GM12878 (cell line): Measurements from ENCODE around the gene NEMF. TPM values are rescaled to one million over a fixed set of nuclear protein-coding genes. Genes with fewer than 3 reads are reported as not detected.

Source experiments
- ASH2L ChIP-seq: fragments of 300-600, 200-600 bp; sonication (generic); IDR thresholded peaks from 2 replicates; pipeline ENCODE4 v1.6.1; 2017; ENCODE audit warnings: low read depth, mild to moderate bottlenecking, borderline replicate concordance
- BCL11A ChIP-seq: IDR thresholded peaks from 2 replicates; pipeline ENCODE4 v1.6.1; 2011; ENCODE audit warnings: low read depth, low read length
- CHD2 ChIP-seq: IDR thresholded peaks from 2 replicates; pipeline ENCODE4 v1.6.1; 2011; ENCODE audit warnings: low read depth, low read length, improper control_type of control experiment, borderline replicate concordance
- CREM ChIP-seq: IDR thresholded peaks from 2 replicates; pipeline ENCODE4 v1.6.1; 2014; ENCODE audit warnings: antibody characterized with exemption, low read depth
- E2F4 ChIP-seq: IDR thresholded peaks from 2 replicates; pipeline ENCODE4 v1.6.1; 2012; ENCODE audit warnings: low read depth, low read length, improper control_type of control experiment
- GABPA ChIP-seq: IDR thresholded peaks from 2 replicates; pipeline ENCODE4 v1.6.1; 2014; ENCODE audit warnings: antibody characterized with exemption, low read depth, mild to moderate bottlenecking, inconsistent platforms
- JUND ChIP-seq: IDR thresholded peaks from 2 replicates; pipeline ENCODE4 v1.6.1; 2012; ENCODE audit warnings: low read depth, mild to moderate bottlenecking, low read length, improper control_type of control experiment, moderate library complexity
- KLF5 ChIP-seq: fragments of 450-650 bp; IDR thresholded peaks from 2 replicates; pipeline ENCODE4 v1.6.1; 2014; ENCODE audit warnings: mild to moderate bottlenecking; ENCODE audit not compliant: partially characterized antibody
- NFYB ChIP-seq: IDR thresholded peaks from 2 replicates; pipeline ENCODE4 v1.6.1; 2011; ENCODE audit warnings: low read depth, mild to moderate bottlenecking, low read length, improper control_type of control experiment, moderate library complexity; ENCODE audit not compliant: insufficient read depth
- PAX5 ChIP-seq: IDR thresholded peaks from 2 replicates; pipeline ENCODE4 v1.6.1; 2011; ENCODE audit warnings: low read depth, low read length, borderline replicate concordance
- POLR2AphosphoS2 ChIP-seq: IDR thresholded peaks from 2 replicates; pipeline ENCODE4 v1.6.1; 2011; ENCODE audit warnings: low read depth, mild to moderate bottlenecking, low read length, improper control_type of control experiment, moderate library complexity
- SIN3A ChIP-seq: IDR thresholded peaks from 2 replicates; pipeline ENCODE4 v1.6.1; 2012; ENCODE audit warnings: low read depth, low read length, improper control_type of control experiment
- SMAD1 ChIP-seq: fragments of 450-650 bp; IDR thresholded peaks from 2 replicates; pipeline ENCODE4 v1.6.1; 2018; ENCODE audit warnings: mild to moderate bottlenecking, low read depth; ENCODE audit not compliant: partially characterized antibody
- SMC3 ChIP-seq: IDR thresholded peaks from 2 replicates; pipeline ENCODE4 v1.6.1; 2011; ENCODE audit warnings: low read length, improper control_type of control experiment, borderline replicate concordance
- ZNF207 ChIP-seq: fragments of 450-650 bp; IDR thresholded peaks from 2 replicates; pipeline ENCODE4 v1.6.1; 2014; ENCODE audit warnings: antibody characterized with exemption, mild to moderate bottlenecking, borderline replicate concordance
- polyA plus RNA-seq, 11 experiments: library from polyadenylated mRNA; depleted of rRNA in 4 of 11; unstranded in 6 of 11; stranded (reverse) in 5 of 11; fragments of >200 nt; fragmentation: Nextera tagmentation in 4 of 11; fragmentation: Illumina TruSeq in 1 of 11; extraction: Ambion mirVana in 4 of 11; extraction: Trizol in 1 of 11; gene quantifications; 1 replicate in 1 of 11; 2 replicates in 10 of 11; pipeline versions ENCODE4 v1.2.1 to v1.2.3, GENCODE V29; 2011 to 2016; ENCODE audit warnings: inconsistent platforms in 2 of 11, missing spikeins in 2 of 11, low read depth in 1 of 11
- total RNA-seq, 4 experiments: library from RNA; depleted of rRNA in 3 of 4; stranded (reverse); fragments of >200 nt in 3 of 4; fragmentation: Illumina TruSeq in 1 of 4; extraction: Trizol in 1 of 4; gene quantifications; 2 replicates each; pipeline versions ENCODE4 v1.2.1 to v1.2.3, GENCODE V29; 2013 to 2021
- TF ChIP-seq, protein P1 (sequence below): IDR thresholded peaks from 2 replicates; pipeline ENCODE4 v1.6.1; 2012; ENCODE audit warnings: improper control_type of control experiment, low read depth, low read length; ENCODE audit not compliant: insufficient replicate concordance
- TF ChIP-seq, protein P2 (sequence below): IDR thresholded peaks from 2 replicates; pipeline ENCODE4 v1.6.1; 2011; ENCODE audit warnings: low read depth, mild to moderate bottlenecking, low read length, moderate library complexity, borderline replicate concordance; ENCODE audit errors: extremely low read depth
- TF ChIP-seq, protein P3 (sequence below): fragments of 450-650 bp; conservative IDR thresholded peaks from 2 replicates; pipeline ENCODE4 v1.6.1; 2017; ENCODE audit warnings: mild to moderate bottlenecking, moderate library complexity
- TF ChIP-seq, protein P4 (sequence below): fragments of 450-650 bp; IDR thresholded peaks from 2 replicates; pipeline ENCODE4 v1.6.1; 2017; ENCODE audit warnings: borderline replicate concordance

NEMF gene
- total and polyA plus RNA-seq, 10 of the 15 experiments (the other 5 are each of a cell fraction or from before 2014, with no cell fraction given) = 31.5 to 80.1 (median 61.1) TPM

- TF ChIP-seq, protein P1, sequence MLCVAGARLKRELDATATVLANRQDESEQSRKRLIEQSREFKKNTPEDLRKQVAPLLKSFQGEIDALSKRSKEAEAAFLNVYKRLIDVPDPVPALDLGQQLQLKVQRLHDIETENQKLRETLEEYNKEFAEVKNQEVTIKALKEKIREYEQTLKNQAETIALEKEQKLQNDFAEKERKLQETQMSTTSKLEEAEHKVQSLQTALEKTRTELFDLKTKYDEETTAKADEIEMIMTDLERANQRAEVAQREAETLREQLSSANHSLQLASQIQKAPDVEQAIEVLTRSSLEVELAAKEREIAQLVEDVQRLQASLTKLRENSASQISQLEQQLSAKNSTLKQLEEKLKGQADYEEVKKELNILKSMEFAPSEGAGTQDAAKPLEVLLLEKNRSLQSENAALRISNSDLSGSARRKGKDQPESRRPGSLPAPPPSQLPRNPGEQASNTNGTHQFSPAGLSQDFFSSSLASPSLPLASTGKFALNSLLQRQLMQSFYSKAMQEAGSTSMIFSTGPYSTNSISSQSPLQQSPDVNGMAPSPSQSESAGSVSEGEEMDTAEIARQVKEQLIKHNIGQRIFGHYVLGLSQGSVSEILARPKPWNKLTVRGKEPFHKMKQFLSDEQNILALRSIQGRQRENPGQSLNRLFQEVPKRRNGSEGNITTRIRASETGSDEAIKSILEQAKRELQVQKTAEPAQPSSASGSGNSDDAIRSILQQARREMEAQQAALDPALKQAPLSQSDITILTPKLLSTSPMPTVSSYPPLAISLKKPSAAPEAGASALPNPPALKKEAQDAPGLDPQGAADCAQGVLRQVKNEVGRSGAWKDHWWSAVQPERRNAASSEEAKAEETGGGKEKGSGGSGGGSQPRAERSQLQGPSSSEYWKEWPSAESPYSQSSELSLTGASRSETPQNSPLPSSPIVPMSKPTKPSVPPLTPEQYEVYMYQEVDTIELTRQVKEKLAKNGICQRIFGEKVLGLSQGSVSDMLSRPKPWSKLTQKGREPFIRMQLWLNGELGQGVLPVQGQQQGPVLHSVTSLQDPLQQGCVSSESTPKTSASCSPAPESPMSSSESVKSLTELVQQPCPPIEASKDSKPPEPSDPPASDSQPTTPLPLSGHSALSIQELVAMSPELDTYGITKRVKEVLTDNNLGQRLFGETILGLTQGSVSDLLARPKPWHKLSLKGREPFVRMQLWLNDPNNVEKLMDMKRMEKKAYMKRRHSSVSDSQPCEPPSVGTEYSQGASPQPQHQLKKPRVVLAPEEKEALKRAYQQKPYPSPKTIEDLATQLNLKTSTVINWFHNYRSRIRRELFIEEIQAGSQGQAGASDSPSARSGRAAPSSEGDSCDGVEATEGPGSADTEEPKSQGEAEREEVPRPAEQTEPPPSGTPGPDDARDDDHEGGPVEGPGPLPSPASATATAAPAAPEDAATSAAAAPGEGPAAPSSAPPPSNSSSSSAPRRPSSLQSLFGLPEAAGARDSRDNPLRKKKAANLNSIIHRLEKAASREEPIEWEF = peak; percentile 13
- TF ChIP-seq GABPA (no peak), SIN3A (peak; percentile 62), SMAD1 (no peak), ZNF207 (0 out of 2 replicates have a peak, but pooled peaks have one; percentile 68), SMC3 (no peak; the same call in 1 of the 2 replicates), PAX5 (0 out of 2 replicates have a peak, but pooled peaks have one; percentile 27), ASH2L (no peak), JUND (no peak), KLF5 (peak; percentile 38), POLR2AphosphoS2 (peak; percentile 79), CREM (no peak; the same call in 1 of the 2 replicates), BCL11A (no peak), E2F4 (no peak), NFYB (no peak), CHD2 (peak; percentile 45; the same call in 1 of the 2 replicates)
- TF ChIP-seq, protein P2, sequence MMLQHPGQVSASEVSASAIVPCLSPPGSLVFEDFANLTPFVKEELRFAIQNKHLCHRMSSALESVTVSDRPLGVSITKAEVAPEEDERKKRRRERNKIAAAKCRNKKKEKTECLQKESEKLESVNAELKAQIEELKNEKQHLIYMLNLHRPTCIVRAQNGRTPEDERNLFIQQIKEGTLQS = peak; percentile 22; the same call in 1 of the 2 replicates
- TF ChIP-seq, protein P3, sequence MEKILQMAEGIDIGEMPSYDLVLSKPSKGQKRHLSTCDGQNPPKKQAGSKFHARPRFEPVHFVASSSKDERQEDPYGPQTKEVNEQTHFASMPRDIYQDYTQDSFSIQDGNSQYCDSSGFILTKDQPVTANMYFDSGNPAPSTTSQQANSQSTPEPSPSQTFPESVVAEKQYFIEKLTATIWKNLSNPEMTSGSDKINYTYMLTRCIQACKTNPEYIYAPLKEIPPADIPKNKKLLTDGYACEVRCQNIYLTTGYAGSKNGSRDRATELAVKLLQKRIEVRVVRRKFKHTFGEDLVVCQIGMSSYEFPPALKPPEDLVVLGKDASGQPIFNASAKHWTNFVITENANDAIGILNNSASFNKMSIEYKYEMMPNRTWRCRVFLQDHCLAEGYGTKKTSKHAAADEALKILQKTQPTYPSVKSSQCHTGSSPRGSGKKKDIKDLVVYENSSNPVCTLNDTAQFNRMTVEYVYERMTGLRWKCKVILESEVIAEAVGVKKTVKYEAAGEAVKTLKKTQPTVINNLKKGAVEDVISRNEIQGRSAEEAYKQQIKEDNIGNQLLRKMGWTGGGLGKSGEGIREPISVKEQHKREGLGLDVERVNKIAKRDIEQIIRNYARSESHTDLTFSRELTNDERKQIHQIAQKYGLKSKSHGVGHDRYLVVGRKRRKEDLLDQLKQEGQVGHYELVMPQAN = peak; percentile 70
- TF ChIP-seq, protein P4, sequence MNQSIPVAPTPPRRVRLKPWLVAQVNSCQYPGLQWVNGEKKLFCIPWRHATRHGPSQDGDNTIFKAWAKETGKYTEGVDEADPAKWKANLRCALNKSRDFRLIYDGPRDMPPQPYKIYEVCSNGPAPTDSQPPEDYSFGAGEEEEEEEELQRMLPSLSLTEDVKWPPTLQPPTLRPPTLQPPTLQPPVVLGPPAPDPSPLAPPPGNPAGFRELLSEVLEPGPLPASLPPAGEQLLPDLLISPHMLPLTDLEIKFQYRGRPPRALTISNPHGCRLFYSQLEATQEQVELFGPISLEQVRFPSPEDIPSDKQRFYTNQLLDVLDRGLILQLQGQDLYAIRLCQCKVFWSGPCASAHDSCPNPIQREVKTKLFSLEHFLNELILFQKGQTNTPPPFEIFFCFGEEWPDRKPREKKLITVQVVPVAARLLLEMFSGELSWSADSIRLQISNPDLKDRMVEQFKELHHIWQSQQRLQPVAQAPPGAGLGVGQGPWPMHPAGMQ = no peak
Observed at GRCh38 chr14:49852301-49853157, at the start of gene NEMF (continued).
